ENCODE measurements around the gene MUL1. TPM values are rescaled to one million over a fixed set of nuclear protein-coding genes. Genes with fewer than 3 reads are reported as not detected.

MUL1 gene
- total and polyA plus RNA-seq, 3 donors from 2014 or later = 22.4 to 32.0 (median 28.9) TPM

- no peak for TF ChIP-seq POLR2A (IDR thresholded peaks at IDR 0.05)
- no peak for TF ChIP-seq CTCF (IDR thresholded peaks at IDR 0.05)
- H3K9me3 ChIP-seq = no peaks in the 10 kb centered on the region
- peaks cover 25% of the 10 kb centered on the region for H3K4me1 ChIP-seq
- H3K27me3 ChIP-seq = no peaks in the 10 kb centered on the region
- WGBS, 2 donors = 79 to 89% methylated on average over 7 of the region's 7 CpGs
- intact Hi-C loops (cut with DNase I; ENCODE audit: low total_unique reads) = no loop called here
- H3K4me3 ChIP-seq = no peak overlapping the region
- DNase-seq = no peak
- no peaks in the 10 kb centered on the region for H3K36me3 ChIP-seq (ENCODE audit: low read depth, missing control alignments)
- no peak overlapping the region for H3K27ac ChIP-seq
Observed at GRCh38 chr1:20480951-20481617, 26.9 kb downstream of the MUL1 start.

GRCh38 chr1:20480243-20480944, 27.6 kb downstream of the MUL1 start:
- H3K27me3 ChIP-seq = no peaks in the 10 kb centered on the region
- no peaks in the 10 kb centered on the region for H3K9me3 ChIP-seq
- TF ChIP-seq POLR2A (IDR thresholded peaks at IDR 0.05) (no peak), CTCF (IDR thresholded peaks at IDR 0.05) (no peak)
- 88 to 96% methylated on average over 10 of the region's 10 CpGs for WGBS, 2 donors
- intact Hi-C loops (cut with DNase I; ENCODE audit: low total_unique reads) = no loop called here
- no peak overlapping the region for H3K4me3 ChIP-seq
- H3K36me3 ChIP-seq (ENCODE audit: low read depth, missing control alignments) = no peaks in the 10 kb centered on the region
- peaks cover 27% of the 10 kb centered on the region for H3K4me1 ChIP-seq
- H3K27ac ChIP-seq = no peak overlapping the region
- no peak for DNase-seq

- Histone ChIP-seq H3K9me3 (no peaks in the 10 kb centered on the region), H3K4me3 (no peak overlapping the region), H3K27me3 (no peaks in the 10 kb centered on the region), H3K36me3 (ENCODE audit: low read depth, missing control alignments) (no peaks in the 10 kb centered on the region), H3K27ac (no peak overlapping the region), H3K4me1 (peaks cover 26% of the 10 kb centered on the region)
- 85 to 86% methylated on average over 4 of the region's 4 CpGs for WGBS, 2 donors
- DNase-seq = no peak
- TF ChIP-seq CTCF (IDR thresholded peaks at IDR 0.05) = no peak
- no peak for TF ChIP-seq POLR2A (IDR thresholded peaks at IDR 0.05)
- intact Hi-C loops (cut with DNase I; ENCODE audit: low total_unique reads) = no loop called here
Observed at GRCh38 chr1:20479840-20480239, 28.1 kb downstream of the MUL1 start.

DNA sequence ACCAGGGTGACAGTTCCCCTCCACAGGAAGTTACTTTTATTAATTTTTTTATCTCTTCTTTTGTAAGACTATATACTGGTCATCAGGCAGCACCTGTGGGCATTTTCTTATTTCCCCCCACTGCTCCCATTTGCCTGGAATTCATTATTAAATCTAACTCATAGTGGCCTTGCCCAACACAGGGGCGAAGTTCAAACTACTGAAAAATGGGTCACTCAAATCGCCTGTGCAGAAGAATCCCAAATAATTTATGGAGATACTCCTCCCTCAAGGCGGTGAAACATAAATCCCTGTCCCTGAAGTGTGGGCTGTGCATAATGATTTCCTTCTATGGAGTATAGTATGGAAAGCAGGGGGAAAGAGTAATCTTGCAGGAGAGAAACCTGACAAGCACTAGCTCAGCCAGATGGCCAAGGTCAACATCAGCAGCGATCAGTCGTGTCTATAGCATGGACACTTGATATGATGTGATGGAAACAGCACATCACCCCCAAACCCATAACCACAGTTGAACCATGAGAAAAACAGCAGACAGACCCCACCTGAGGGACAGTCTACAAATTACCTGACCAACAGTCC, 29.8 kb downstream of the MUL1 start:
- WGBS, 2 donors = 75 to 85% methylated on average over 5 of the region's 5 CpGs
- Histone ChIP-seq H3K27me3 (no peaks in the 10 kb centered on the region), H3K9me3 (no peaks in the 10 kb centered on the region), H3K4me1 (peaks cover 26% of the 10 kb centered on the region), H3K27ac (no peak overlapping the region), H3K36me3 (ENCODE audit: low read depth, missing control alignments) (no peaks in the 10 kb centered on the region), H3K4me3 (no peak overlapping the region)
- DNase-seq = no peak
- intact Hi-C loops (cut with DNase I; ENCODE audit: low total_unique reads) = no loop called here
- TF ChIP-seq POLR2A (IDR thresholded peaks at IDR 0.05) (no peak), CTCF (IDR thresholded peaks at IDR 0.05) (no peak)

Measured in testis (tissue), 3 donors.